ENCODE results near the gene TSKU.
"Not testable (repeated sequence)": the region's sequence is repeated elsewhere in the genome, so short reads cannot be mapped to it uniquely, and the experiment has no call there.

TSKU gene

GRCh38 chr11:76810151-76810853, 27.1 kb downstream of the TSKU start:
- Histone ChIP-seq H2AFZ (ENCODE audit: low read depth) (no peak overlapping the region), H3K4me3 (IDR thresholded peaks at IDR 0.05; ENCODE audit: insufficient read depth, low read depth, low read length) (no peak overlapping the region), H4K20me1 (ENCODE audit: insufficient read depth) (no peaks in the 10 kb centered on the region), H3K9ac (no peak overlapping the region), H3K4me1 (ENCODE audit: low read depth, poor library complexity, severe bottlenecking) (no peaks in the 10 kb centered on the region), H3K27me3 (ENCODE audit: insufficient read depth, low read depth) (no peaks in the 10 kb centered on the region), H3K4me2 (no peak overlapping the region), H3K27ac (no peak overlapping the region), H3K79me2 (ENCODE audit: insufficient read depth, low read depth) (no peaks in the 10 kb centered on the region), H3K36me3 (ENCODE audit: insufficient read depth) (no peaks in the 10 kb centered on the region)
- peak; percentile 86 for TF ChIP-seq CTCF (conservative IDR thresholded peaks at IDR 0.05; ENCODE audit: low read depth, low read length)

- Histone ChIP-seq H3K4me1 (ENCODE audit: low read depth, poor library complexity, severe bottlenecking) (no peaks in the 10 kb centered on the region), H3K36me3 (ENCODE audit: insufficient read depth) (no peaks in the 10 kb centered on the region), H3K9ac (no peak overlapping the region), H3K27me3 (ENCODE audit: insufficient read depth, low read depth) (no peaks in the 10 kb centered on the region), H3K79me2 (ENCODE audit: insufficient read depth, low read depth) (no peaks in the 10 kb centered on the region), H4K20me1 (ENCODE audit: insufficient read depth) (no peaks in the 10 kb centered on the region), H3K27ac (no peak overlapping the region), H2AFZ (ENCODE audit: low read depth) (no peak overlapping the region), H3K4me3 (IDR thresholded peaks at IDR 0.05; ENCODE audit: insufficient read depth, low read depth, low read length) (no peak overlapping the region), H3K4me2 (no peak overlapping the region)
- TF ChIP-seq CTCF (conservative IDR thresholded peaks at IDR 0.05; ENCODE audit: low read depth, low read length), result no peak
Measured at GRCh38 chr11:76811259-76811658, 28.1 kb downstream of the TSKU start.

GRCh38 chr11:76814414-76814813, 31.3 kb downstream of the TSKU start:
- no peaks in the 10 kb centered on the region for H3K36me3 ChIP-seq (ENCODE audit: insufficient read depth)
- H3K79me2 ChIP-seq (ENCODE audit: insufficient read depth, low read depth), result no peaks in the 10 kb centered on the region
- no peak for TF ChIP-seq CTCF (conservative IDR thresholded peaks at IDR 0.05; ENCODE audit: low read depth, low read length)
- no peak overlapping the region for H3K4me3 ChIP-seq (IDR thresholded peaks at IDR 0.05; ENCODE audit: insufficient read depth, low read depth, low read length)
- H2AFZ ChIP-seq (ENCODE audit: low read depth), result no peak overlapping the region
- no peak overlapping the region for H3K27ac ChIP-seq
- H3K4me1 ChIP-seq (ENCODE audit: low read depth, poor library complexity, severe bottlenecking), result no peaks in the 10 kb centered on the region
- H3K27me3 ChIP-seq (ENCODE audit: insufficient read depth, low read depth), result no peaks in the 10 kb centered on the region
- no peaks in the 10 kb centered on the region for H4K20me1 ChIP-seq (ENCODE audit: insufficient read depth)
- no peak overlapping the region for H3K4me2 ChIP-seq
- no peak overlapping the region for H3K9ac ChIP-seq

GRCh38 chr11:76815678-76816077, 32.5 kb downstream of the TSKU start:
- not testable (repeated sequence) for H3K27ac ChIP-seq; H2AFZ ChIP-seq (ENCODE audit: low read depth); H3K79me2 ChIP-seq (ENCODE audit: insufficient read depth, low read depth); H3K9ac ChIP-seq; H3K4me1 ChIP-seq (ENCODE audit: low read depth, poor library complexity, severe bottlenecking); H3K27me3 ChIP-seq (ENCODE audit: insufficient read depth, low read depth); H3K4me2 ChIP-seq; H3K4me3 ChIP-seq (IDR thresholded peaks at IDR 0.05; ENCODE audit: insufficient read depth, low read depth, low read length); H3K36me3 ChIP-seq (ENCODE audit: insufficient read depth); H4K20me1 ChIP-seq (ENCODE audit: insufficient read depth)

- no peak overlapping the region for H3K4me2 ChIP-seq
- H4K20me1 ChIP-seq (ENCODE audit: insufficient read depth), result no peaks in the 10 kb centered on the region
- TF ChIP-seq CTCF (conservative IDR thresholded peaks at IDR 0.05; ENCODE audit: low read depth, low read length), result no peak
- H3K4me3 ChIP-seq (IDR thresholded peaks at IDR 0.05; ENCODE audit: insufficient read depth, low read depth, low read length), result no peak overlapping the region
- H3K36me3 ChIP-seq (ENCODE audit: insufficient read depth), result no peaks in the 10 kb centered on the region
- no peaks in the 10 kb centered on the region for H3K4me1 ChIP-seq (ENCODE audit: low read depth, poor library complexity, severe bottlenecking)
- H3K9ac ChIP-seq, result no peak overlapping the region
- no peaks in the 10 kb centered on the region for H3K79me2 ChIP-seq (ENCODE audit: insufficient read depth, low read depth)
- no peak overlapping the region for H2AFZ ChIP-seq (ENCODE audit: low read depth)
- no peaks in the 10 kb centered on the region for H3K27me3 ChIP-seq (ENCODE audit: insufficient read depth, low read depth)
- H3K27ac ChIP-seq, result no peak overlapping the region
Measured at GRCh38 chr11:76820184-76820566, 37.0 kb downstream of the TSKU start.

GRCh38 chr11:76821396-76821795, 38.2 kb downstream of the TSKU start:
- H3K4me1 ChIP-seq (ENCODE audit: low read depth, poor library complexity, severe bottlenecking); H3K79me2 ChIP-seq (ENCODE audit: insufficient read depth, low read depth); H2AFZ ChIP-seq (ENCODE audit: low read depth); H3K36me3 ChIP-seq (ENCODE audit: insufficient read depth); H3K4me2 ChIP-seq; H3K27me3 ChIP-seq (ENCODE audit: insufficient read depth, low read depth); H3K4me3 ChIP-seq (IDR thresholded peaks at IDR 0.05; ENCODE audit: insufficient read depth, low read depth, low read length); H3K9ac ChIP-seq; H3K27ac ChIP-seq; H4K20me1 ChIP-seq (ENCODE audit: insufficient read depth): not testable (repeated sequence)

Data from KMS-11 (cell line).